Measurements from ENCODE around the gene LPP. TPM values are rescaled to one million over a fixed set of nuclear protein-coding genes. Genes with fewer than 3 reads are reported as not detected.

Gene LPP
- total and polyA plus RNA-seq, 9 donors: 15.9 to 280 (median 134) TPM

GRCh38 chr3:188620752-188621151, 466.8 kb downstream of the LPP start:
- no peaks in the 10 kb centered on the region for H3K9me3 ChIP-seq
- 94 to 96% (median 96%) methylated on average over 2 of the region's 2 CpGs for WGBS, 3 donors
- H3K4me3 ChIP-seq: no peak overlapping the region
- no peaks in the 10 kb centered on the region for H3K36me3 ChIP-seq
- DNase-seq: no peak
- H3K27me3 ChIP-seq: no peaks in the 10 kb centered on the region
- intact Hi-C loops (cut with DNase I): loop anchor here in 1 of 4 donors (10.0 kb wide), 1 partner anchor 876 kb away; the partner anchor contains the start of gene BCL6
- H3K4me1 ChIP-seq (ENCODE audit: insufficient read depth): peaks cover 4% of the 10 kb centered on the region
- no peak for TF ChIP-seq CTCF (IDR thresholded peaks at IDR 0.05)
- TF ChIP-seq POLR2A (IDR thresholded peaks at IDR 0.05): no peak
- no peak for TF ChIP-seq EP300 (IDR thresholded peaks at IDR 0.05)
- no peak overlapping the region for H3K27ac ChIP-seq

- Histone ChIP-seq H3K27me3 (no peaks in the 10 kb centered on the region), H3K27ac (no peak overlapping the region), H3K36me3 (no peaks in the 10 kb centered on the region), H3K4me1 (ENCODE audit: insufficient read depth) (peaks cover 4% of the 10 kb centered on the region), H3K9me3 (no peaks in the 10 kb centered on the region), H3K4me3 (no peak overlapping the region)
- DNase-seq: no peak
- intact Hi-C loops (cut with DNase I): loop anchor here in 1 of 4 donors (10.0 kb wide), 1 partner anchor 880 kb away; the partner anchor contains the start of gene BCL6
- 24 to 29% (median 29%) methylated on average over 3 of the region's 3 CpGs for WGBS, 3 donors
- TF ChIP-seq EP300 (IDR thresholded peaks at IDR 0.05): peak; percentile 48
- TF ChIP-seq POLR2A (IDR thresholded peaks at IDR 0.05): no peak
- TF ChIP-seq CTCF (IDR thresholded peaks at IDR 0.05): no peak
Measured at GRCh38 chr3:188624384-188624783, 470.4 kb downstream of the LPP start.

GRCh38 chr3:188624828-188625227, 470.9 kb downstream of the LPP start:
- H3K4me1 ChIP-seq (ENCODE audit: insufficient read depth): peaks cover 4% of the 10 kb centered on the region
- intact Hi-C loops (cut with DNase I): loop anchor here in 1 of 4 donors (10.0 kb wide), 1 partner anchor 880 kb away; the partner anchor contains the start of gene BCL6
- no peaks in the 10 kb centered on the region for H3K36me3 ChIP-seq
- no peak for DNase-seq
- no peak overlapping the region for H3K4me3 ChIP-seq
- H3K9me3 ChIP-seq: no peaks in the 10 kb centered on the region
- no peaks in the 10 kb centered on the region for H3K27me3 ChIP-seq
- H3K27ac ChIP-seq: no peak overlapping the region
- TF ChIP-seq POLR2A (IDR thresholded peaks at IDR 0.05) (no peak), CTCF (IDR thresholded peaks at IDR 0.05) (no peak), EP300 (IDR thresholded peaks at IDR 0.05) (no peak)

GRCh38 chr3:188627652-188628051, 473.7 kb downstream of the LPP start:
- no peak overlapping the region for H3K4me3 ChIP-seq
- no peak overlapping the region for H3K27ac ChIP-seq
- no peak for DNase-seq
- TF ChIP-seq EP300 (IDR thresholded peaks at IDR 0.05): no peak
- TF ChIP-seq CTCF (IDR thresholded peaks at IDR 0.05): no peak
- no peak for TF ChIP-seq POLR2A (IDR thresholded peaks at IDR 0.05)
- intact Hi-C loops (cut with DNase I): loop anchor here in 1 of 4 donors (10.0 kb wide), 1 partner anchor 883 kb away; the partner anchor contains the start of gene BCL6
- no peaks in the 10 kb centered on the region for H3K9me3 ChIP-seq
- H3K27me3 ChIP-seq: no peaks in the 10 kb centered on the region
- H3K4me1 ChIP-seq (ENCODE audit: insufficient read depth): peaks cover 6% of the 10 kb centered on the region
- H3K36me3 ChIP-seq: no peaks in the 10 kb centered on the region

All from ovary (tissue), 9 donors.